ENCODE measurements around the gene GABRR2. TPM values are rescaled to one million over a fixed set of nuclear protein-coding genes. Genes with fewer than 3 reads are reported as not detected.

The GABRR2 gene
- total and polyA plus RNA-seq, 2 of the 4 experiments (the other 2 are of a cell fraction) = 0.26 TPM; not detected in 1

DNA sequence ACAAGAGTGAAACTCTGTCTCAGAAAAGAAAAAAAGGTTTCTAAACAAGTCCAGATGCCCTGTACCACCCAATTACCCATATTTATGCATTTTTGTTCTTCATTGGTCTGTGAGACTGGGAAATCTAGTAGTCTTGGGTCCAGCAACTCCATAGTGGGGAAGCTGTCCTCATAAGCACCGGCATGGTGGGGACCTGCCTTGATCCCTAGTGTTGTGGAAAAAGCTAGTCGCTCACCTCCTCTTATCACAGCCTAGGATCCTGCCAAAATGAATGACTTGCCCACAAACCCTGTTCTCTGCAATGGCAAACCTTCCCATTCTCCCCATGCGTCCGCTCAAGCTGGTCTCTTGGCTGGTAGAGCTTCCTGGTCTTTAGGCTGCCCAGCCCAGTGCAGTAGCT lies 59.7 kb downstream of the GABRR2 start:
- Histone ChIP-seq H2BK5ac (ENCODE audit: low read depth, low read length, poor library complexity, severe bottlenecking) (no peak overlapping the region), H2BK20ac (ENCODE audit: low read depth, low read length) (no peak overlapping the region), H3K56ac (ENCODE audit: extremely low read depth, insufficient read depth, low read length) (no peak overlapping the region), H4K5ac (ENCODE audit: low read depth, low read length) (no peak overlapping the region), H3K4me3 (ENCODE audit: insufficient read depth, low read depth, low read length) (no peak overlapping the region), H4K20me1 (ENCODE audit: insufficient read depth, low read length) (no peaks in the 10 kb centered on the region), H3K27ac (ENCODE audit: insufficient read depth, low read length) (no peak overlapping the region), H2AK9ac (replicated peaks; ENCODE audit: low read depth, low read length, poor library complexity) (no peak overlapping the region), H3K9me1 (ENCODE audit: insufficient read depth, low read length) (no peaks in the 10 kb centered on the region), H3K4ac (ENCODE audit: low read depth, low read length) (no peak overlapping the region), H3K36me3 (ENCODE audit: control insufficient read depth, insufficient read depth, low read length) (no peaks in the 10 kb centered on the region), H3K27me3 (ENCODE audit: control insufficient read depth, insufficient read depth, low read length) (peaks cover 5% of the 10 kb centered on the region), H3K18ac (ENCODE audit: low read depth, low read length) (no peak overlapping the region), H3K23ac (ENCODE audit: low read depth, low read length) (no peak overlapping the region), H3K4me2 (ENCODE audit: low read depth, low read length) (no peak overlapping the region), H2BK120ac (ENCODE audit: low read depth, low read length) (no peak overlapping the region), H3K9ac (ENCODE audit: low read depth, low read length) (no peak overlapping the region), H4K8ac (ENCODE audit: low read depth in 2 of 2, low read length in 2 of 2) (no peak overlapping the region), H2AK5ac (ENCODE audit: low read depth, low read length) (no peak overlapping the region), H3K4me1 (ENCODE audit: control insufficient read depth, insufficient read depth, low read length) (no peaks in the 10 kb centered on the region), H4K91ac (ENCODE audit: insufficient read depth, low read depth, low read length) (no peak overlapping the region), H3K9me3 (ENCODE audit: control insufficient read depth, insufficient read depth, low read length) (no peaks in the 10 kb centered on the region), H2BK15ac (ENCODE audit: low read depth, low read length) (no peak overlapping the region), H2AFZ (replicated peaks; ENCODE audit: low read length, poor library complexity) (no peak overlapping the region), H3K14ac (replicated peaks; ENCODE audit: low read depth, low read length) (no peak overlapping the region), H3K79me1 (ENCODE audit: low read depth in 1 of 2, low read length in 2 of 2) (no peaks in the 10 kb centered on the region)
- no CpG with 5 or more reads among the region's 4 CpGs for WGBS, 2 experiments (ENCODE audit: extremely low coverage in 2 of 2, insufficient read length in 1 of 2)
- dilution Hi-C loops (cut with HindIII; ENCODE audit: low sequenced_read_pairs, unreplicated experiment) = no loop called here
- CTCF ChIA-PET = no interaction called here
- in situ Hi-C loops (cut with MboI; ENCODE audit: low sequenced_read_pairs) = no loop called here
- DNase-seq (no peak), ATAC-seq (ENCODE audit: low read depth) (no peak)
- intact Hi-C loops (cut with micrococcal nuclease) = no loop called here
- POLR2A ChIA-PET (ENCODE audit: unreplicated experiment) = no interaction called here
- no TSS peak for BruUV-seq (replicated peaks)
- no peak for TF ChIP-seq RAD21 (IDR thresholded peaks at IDR 0.05; ENCODE audit: low read length)
- no peak for TF ChIP-seq CHD1 (IDR thresholded peaks at IDR 0.05; ENCODE audit: low read depth, low read length)
- TF ChIP-seq NFE2L2 (IDR thresholded peaks at IDR 0.05; ENCODE audit: low read depth, low read length) = no peak
- no peak for TF ChIP-seq BHLHE40 (IDR thresholded peaks at IDR 0.05; ENCODE audit: low read depth, low read length)
- no peak for TF ChIP-seq SMC3 (IDR thresholded peaks at IDR 0.05; ENCODE audit: low read depth, low read length)
- TF ChIP-seq POLR2A (IDR thresholded peaks at IDR 0.05; ENCODE audit: low read depth, low read length) = no peak
- TF ChIP-seq RFX5 (IDR thresholded peaks at IDR 0.05; ENCODE audit: low read depth, low read length) = no peak
- TF ChIP-seq, protein P1, sequence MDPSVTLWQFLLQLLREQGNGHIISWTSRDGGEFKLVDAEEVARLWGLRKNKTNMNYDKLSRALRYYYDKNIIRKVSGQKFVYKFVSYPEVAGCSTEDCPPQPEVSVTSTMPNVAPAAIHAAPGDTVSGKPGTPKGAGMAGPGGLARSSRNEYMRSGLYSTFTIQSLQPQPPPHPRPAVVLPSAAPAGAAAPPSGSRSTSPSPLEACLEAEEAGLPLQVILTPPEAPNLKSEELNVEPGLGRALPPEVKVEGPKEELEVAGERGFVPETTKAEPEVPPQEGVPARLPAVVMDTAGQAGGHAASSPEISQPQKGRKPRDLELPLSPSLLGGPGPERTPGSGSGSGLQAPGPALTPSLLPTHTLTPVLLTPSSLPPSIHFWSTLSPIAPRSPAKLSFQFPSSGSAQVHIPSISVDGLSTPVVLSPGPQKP (IDR thresholded peaks at IDR 0.05; ENCODE audit: borderline replicate concordance, low read depth, low read length) = no peak
- TF ChIP-seq, protein P2, sequence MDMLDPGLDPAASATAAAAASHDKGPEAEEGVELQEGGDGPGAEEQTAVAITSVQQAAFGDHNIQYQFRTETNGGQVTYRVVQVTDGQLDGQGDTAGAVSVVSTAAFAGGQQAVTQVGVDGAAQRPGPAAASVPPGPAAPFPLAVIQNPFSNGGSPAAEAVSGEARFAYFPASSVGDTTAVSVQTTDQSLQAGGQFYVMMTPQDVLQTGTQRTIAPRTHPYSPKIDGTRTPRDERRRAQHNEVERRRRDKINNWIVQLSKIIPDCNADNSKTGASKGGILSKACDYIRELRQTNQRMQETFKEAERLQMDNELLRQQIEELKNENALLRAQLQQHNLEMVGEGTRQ (IDR thresholded peaks at IDR 0.05; ENCODE audit: low read depth, low read length) = no peak
- no peak for TF ChIP-seq MAFK (IDR thresholded peaks at IDR 0.05; ENCODE audit: low read depth, low read length)
- TF ChIP-seq CEBPB (IDR thresholded peaks at IDR 0.05; ENCODE audit: low read depth, low read length) = no peak
- TF ChIP-seq MXI1 (IDR thresholded peaks at IDR 0.05; ENCODE audit: borderline replicate concordance, low read depth, low read length) = no peak
- TF ChIP-seq, protein P3, sequence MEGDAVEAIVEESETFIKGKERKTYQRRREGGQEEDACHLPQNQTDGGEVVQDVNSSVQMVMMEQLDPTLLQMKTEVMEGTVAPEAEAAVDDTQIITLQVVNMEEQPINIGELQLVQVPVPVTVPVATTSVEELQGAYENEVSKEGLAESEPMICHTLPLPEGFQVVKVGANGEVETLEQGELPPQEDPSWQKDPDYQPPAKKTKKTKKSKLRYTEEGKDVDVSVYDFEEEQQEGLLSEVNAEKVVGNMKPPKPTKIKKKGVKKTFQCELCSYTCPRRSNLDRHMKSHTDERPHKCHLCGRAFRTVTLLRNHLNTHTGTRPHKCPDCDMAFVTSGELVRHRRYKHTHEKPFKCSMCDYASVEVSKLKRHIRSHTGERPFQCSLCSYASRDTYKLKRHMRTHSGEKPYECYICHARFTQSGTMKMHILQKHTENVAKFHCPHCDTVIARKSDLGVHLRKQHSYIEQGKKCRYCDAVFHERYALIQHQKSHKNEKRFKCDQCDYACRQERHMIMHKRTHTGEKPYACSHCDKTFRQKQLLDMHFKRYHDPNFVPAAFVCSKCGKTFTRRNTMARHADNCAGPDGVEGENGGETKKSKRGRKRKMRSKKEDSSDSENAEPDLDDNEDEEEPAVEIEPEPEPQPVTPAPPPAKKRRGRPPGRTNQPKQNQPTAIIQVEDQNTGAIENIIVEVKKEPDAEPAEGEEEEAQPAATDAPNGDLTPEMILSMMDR (conservative IDR thresholded peaks at IDR 0.05; ENCODE audit: low read depth, low read length) = no peak
- no peak for TF ChIP-seq FOS (IDR thresholded peaks at IDR 0.05; ENCODE audit: low read depth, low read length)

All from IMR-90 (cell line).